Measurements from ENCODE around the gene COL27A1. TPM values are rescaled to one million over a fixed set of nuclear protein-coding genes. Genes with fewer than 3 reads are reported as not detected.
"Not testable (repeated sequence)": the region's sequence is repeated elsewhere in the genome, so short reads cannot be mapped to it uniquely, and the experiment has no call there.

Gene COL27A1
- polyA plus RNA-seq, 1 of the 3 experiments (the other 2 are of a cell fraction), result 8.7 TPM

GRCh38 chr9:114320710-114321109 lies 165.4 kb downstream of the COL27A1 start:
- 67% methylated on average over 7 of the region's 7 CpGs for WGBS (ENCODE audit: low lambda C conversion rate)
- DNase-seq; H3K9me2 ChIP-seq; H3K79me2 ChIP-seq (ENCODE audit: insufficient read depth); H3K4me3 ChIP-seq (ENCODE audit: low read depth in 2 of 2, low read length in 1 of 2); POLR2A ChIA-PET; H2AFZ ChIP-seq (ENCODE audit: low read depth); H4K20me1 ChIP-seq (ENCODE audit: insufficient read depth); H3K4me2 ChIP-seq; H3K36me3 ChIP-seq (replicated peaks in 1 of 2; ENCODE audit: control insufficient read depth in 1 of 2, insufficient read depth in 2 of 2, low read length in 1 of 2); H3K27me3 ChIP-seq (ENCODE audit: insufficient read depth); H3K9me3 ChIP-seq; H3K4me1 ChIP-seq (ENCODE audit: control insufficient read depth in 1 of 2, insufficient read depth in 2 of 2, low read depth in 1 of 2, low read length in 1 of 2); H3K9ac ChIP-seq; H3F3A ChIP-seq (replicated peaks; ENCODE audit: insufficient read depth); H3K27ac ChIP-seq (ENCODE audit: low read depth in 2 of 2, low read length in 1 of 2): not testable (repeated sequence)
- TF ChIP-seq FOSL2 (IDR thresholded peaks at IDR 0.05; ENCODE audit: borderline replicate concordance, low read depth), result peak; percentile 51; the same call in 1 of the 2 replicates
- CTCF ChIA-PET, result interaction anchor here (0.9 kb wide), 1 partner anchor 31 kb away, joined by 3 read pairs; no protein-coding TSS in a partner anchor

GRCh38 chr9:114321759-114322158 lies 166.4 kb downstream of the COL27A1 start:
- no peak for TF ChIP-seq NRF1 (IDR thresholded peaks at IDR 0.05; ENCODE audit: low read depth, low read length)
- TF ChIP-seq RCOR1 (IDR thresholded peaks at IDR 0.05; ENCODE audit: low read length), result no peak
- no peak for TF ChIP-seq FOXM1 (IDR thresholded peaks at IDR 0.05; ENCODE audit: low read depth)
- TF ChIP-seq MAX (IDR thresholded peaks at IDR 0.05; ENCODE audit: low read depth), result no peak
- no peak for TF ChIP-seq SIN3A (IDR thresholded peaks at IDR 0.05; ENCODE audit: borderline replicate concordance, low read depth, low read length)
- TF ChIP-seq IRF3 (IDR thresholded peaks at IDR 0.05; ENCODE audit: low read depth, low read length), result no peak
- TF ChIP-seq RAD21 (IDR thresholded peaks at IDR 0.05; ENCODE audit: low read length), result no peak
- TF ChIP-seq RFX5 (IDR thresholded peaks at IDR 0.05; ENCODE audit: low read length), result no peak
- TF ChIP-seq FOSL2 (IDR thresholded peaks at IDR 0.05; ENCODE audit: borderline replicate concordance, low read depth), result peak; percentile 51; the same call in 1 of the 2 replicates
- TF ChIP-seq YY1 (IDR thresholded peaks at IDR 0.05; ENCODE audit: low read depth), result no peak
- TF ChIP-seq GABPA (IDR thresholded peaks at IDR 0.05; ENCODE audit: low read depth), result no peak
- peak in 1 of 2 experiments; percentile 13; a peak in 1 of 4 replicates for TF ChIP-seq EP300 (IDR thresholded peaks at IDR 0.05; ENCODE audit: borderline replicate concordance in 1 of 2, low read depth in 1 of 2, low read length in 1 of 2)
- no peak for TF ChIP-seq MEF2A (IDR thresholded peaks at IDR 0.05; ENCODE audit: borderline replicate concordance, low read depth)
- no peak for TF ChIP-seq FOXJ3 (CRISPR knock-in tag; IDR thresholded peaks at IDR 0.05)
- TF ChIP-seq POLR2AphosphoS5 (IDR thresholded peaks at IDR 0.05; ENCODE audit: low read depth, low read length), result no peak
- no peak for TF ChIP-seq REST (IDR thresholded peaks at IDR 0.05; ENCODE audit: low read depth, low read length)
- TF ChIP-seq TCF12 (IDR thresholded peaks at IDR 0.05), result peak; percentile 15; the same call in 1 of the 2 replicates
- peak; percentile 36 for TF ChIP-seq JUND (IDR thresholded peaks at IDR 0.05)
- TF ChIP-seq CHD2 (IDR thresholded peaks at IDR 0.05; ENCODE audit: low read length, partially characterized antibody), result no peak
- TF ChIP-seq PBX3 (IDR thresholded peaks at IDR 0.05), result no peak
- ChIA-PET CTCF (interaction anchor here (0.7 to 1.1 kb wide), 2 partner anchors 239 to 359 kb away, joined by 3 to 4 read pairs; no protein-coding TSS in a partner anchor), POLR2A (no interaction called here)
- Histone ChIP-seq H3K4me2 (no peak overlapping the region), H3K36me3 (replicated peaks in 1 of 2; ENCODE audit: control insufficient read depth in 1 of 2, insufficient read depth in 2 of 2, low read length in 1 of 2) (no peaks in the 10 kb centered on the region), H3K9me3 (no peaks in the 10 kb centered on the region), H3K9ac (no peak overlapping the region), H2AFZ (ENCODE audit: low read depth) (no peak overlapping the region), H3K27ac (ENCODE audit: low read depth in 2 of 2, low read length in 1 of 2) (peak overlapping the region in 1 of 2 experiments; percentile 17; a peak in 1 of 4 replicates), H4K20me1 (ENCODE audit: insufficient read depth) (no peaks in the 10 kb centered on the region), H3K9me2 (no peaks in the 10 kb centered on the region), H3F3A (replicated peaks; ENCODE audit: insufficient read depth) (peaks cover 7% of the 10 kb centered on the region), H3K4me3 (ENCODE audit: low read depth in 2 of 2, low read length in 1 of 2) (no peak overlapping the region), H3K27me3 (ENCODE audit: insufficient read depth) (no peaks in the 10 kb centered on the region), H3K79me2 (ENCODE audit: insufficient read depth) (no peaks in the 10 kb centered on the region), H3K4me1 (ENCODE audit: control insufficient read depth in 1 of 2, insufficient read depth in 2 of 2, low read depth in 1 of 2, low read length in 1 of 2) (peaks cover 0 to 3% of the 10 kb centered on the region in 2 experiments; a peak in 2 of 4 replicates)
- no peak for DNase-seq
- WGBS (ENCODE audit: low lambda C conversion rate), result 49% methylated on average over 8 of the region's 8 CpGs
